NCI-H1105 (cell line): Measurements from ENCODE around the gene DDX24.

Source experiments
- DNase-seq: peaks from one replicate; lab custom pipeline; 2025; lab: John Stamatoyannopoulos, UW

The DDX24 gene

DNA sequence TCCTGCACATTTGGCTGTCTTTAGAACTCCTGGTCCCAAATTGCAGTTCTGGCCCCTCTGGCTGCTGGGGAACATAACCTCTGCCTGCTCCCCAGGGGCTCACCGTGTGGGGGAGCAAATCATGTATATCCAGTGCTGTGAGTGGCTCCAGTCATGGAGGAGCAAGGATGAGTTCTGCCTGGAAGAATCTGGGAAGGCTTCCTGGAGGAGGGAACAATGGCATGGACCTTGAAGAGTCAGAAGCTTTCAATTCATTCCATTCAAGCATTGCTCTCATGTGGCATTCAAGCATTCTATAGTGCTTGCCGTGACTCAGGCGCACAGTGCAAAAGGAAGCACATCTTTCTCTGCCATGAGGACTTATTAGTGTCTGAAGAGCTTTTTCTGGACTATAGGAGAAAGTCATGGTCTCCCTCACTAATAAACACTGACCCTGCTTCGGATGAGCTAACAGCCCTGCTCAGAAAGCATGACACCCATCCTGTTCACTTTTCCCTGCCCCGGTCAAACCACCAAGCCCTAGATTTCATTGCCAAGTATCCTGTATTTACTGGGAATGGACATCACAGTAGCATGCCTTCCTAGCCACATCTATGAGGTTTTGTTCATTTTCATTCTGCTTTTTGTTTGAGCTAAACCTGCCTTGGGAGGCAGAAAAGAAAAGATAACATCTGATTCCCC lies 33.0 kb upstream of the DDX24 start:
- DNase-seq, result no peak

DNA sequence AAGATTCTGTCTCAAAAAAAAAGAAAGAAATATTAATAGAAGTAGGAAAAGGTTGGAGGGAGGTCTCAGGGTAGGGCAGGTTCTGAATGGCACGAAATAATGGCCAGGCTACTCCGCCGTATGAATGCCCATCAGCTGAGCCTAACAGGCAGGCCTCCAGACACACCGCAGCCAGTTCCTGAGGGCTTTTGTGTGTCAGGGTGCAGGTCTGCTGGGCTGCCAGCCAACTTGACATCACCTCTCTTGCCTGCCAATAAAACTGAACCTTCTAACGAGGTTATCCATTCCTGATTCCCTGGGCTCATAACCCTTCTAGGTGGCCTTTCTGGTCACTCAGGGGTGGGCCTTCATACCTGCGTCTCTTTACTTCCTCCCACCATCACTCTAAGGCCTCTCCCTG lies 32.5 kb upstream of the DDX24 start:
- DNase-seq, result peak; percentile 20

DNA sequence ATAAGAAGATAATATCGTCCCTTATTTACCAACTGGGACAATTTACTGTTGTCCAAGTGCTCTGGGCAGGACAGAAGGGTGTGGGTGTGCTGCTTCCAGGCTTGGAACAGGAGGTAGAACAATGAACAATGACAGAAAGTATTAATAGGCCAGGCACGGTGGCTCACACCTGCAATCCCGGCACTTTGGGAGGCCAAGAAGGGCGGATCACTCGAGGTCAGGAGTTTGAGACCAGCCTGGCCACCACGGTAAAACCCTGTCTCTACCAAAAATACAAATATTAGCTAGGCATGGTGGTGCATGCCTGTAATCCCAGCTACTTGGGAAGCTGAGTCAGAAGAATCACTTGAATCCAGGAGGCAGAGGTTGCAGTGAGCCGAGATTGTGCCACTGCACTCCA lies 32.1 kb upstream of the DDX24 start:
- DNase-seq, result no peak

DNA sequence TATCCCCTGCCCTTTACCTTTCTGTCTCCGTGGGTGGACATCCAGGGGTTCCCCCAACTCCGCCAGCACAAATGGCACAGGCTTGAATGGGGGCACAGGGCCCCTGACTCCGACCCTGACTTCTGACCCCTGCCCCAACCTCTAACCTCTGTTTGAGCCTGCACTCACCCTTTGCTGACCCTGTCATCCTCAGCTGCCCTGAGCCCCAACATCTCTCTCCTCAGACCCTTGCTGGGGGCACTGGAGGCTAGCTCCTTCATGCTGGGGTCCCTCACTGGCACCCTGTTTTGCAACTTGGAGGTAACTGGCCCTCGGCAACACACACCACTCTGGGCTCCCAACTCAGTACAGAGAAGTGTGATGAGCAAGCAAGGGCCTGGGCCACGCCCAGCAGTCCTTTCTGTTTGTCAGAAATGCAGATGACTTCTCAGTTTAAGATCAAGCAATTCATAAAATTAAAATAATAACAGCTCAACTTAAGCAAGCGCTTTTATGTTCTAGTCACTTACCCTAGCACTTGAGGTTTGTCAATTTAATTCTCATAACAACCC lies 31.6 kb upstream of the DDX24 start:
- no peak for DNase-seq

DNA sequence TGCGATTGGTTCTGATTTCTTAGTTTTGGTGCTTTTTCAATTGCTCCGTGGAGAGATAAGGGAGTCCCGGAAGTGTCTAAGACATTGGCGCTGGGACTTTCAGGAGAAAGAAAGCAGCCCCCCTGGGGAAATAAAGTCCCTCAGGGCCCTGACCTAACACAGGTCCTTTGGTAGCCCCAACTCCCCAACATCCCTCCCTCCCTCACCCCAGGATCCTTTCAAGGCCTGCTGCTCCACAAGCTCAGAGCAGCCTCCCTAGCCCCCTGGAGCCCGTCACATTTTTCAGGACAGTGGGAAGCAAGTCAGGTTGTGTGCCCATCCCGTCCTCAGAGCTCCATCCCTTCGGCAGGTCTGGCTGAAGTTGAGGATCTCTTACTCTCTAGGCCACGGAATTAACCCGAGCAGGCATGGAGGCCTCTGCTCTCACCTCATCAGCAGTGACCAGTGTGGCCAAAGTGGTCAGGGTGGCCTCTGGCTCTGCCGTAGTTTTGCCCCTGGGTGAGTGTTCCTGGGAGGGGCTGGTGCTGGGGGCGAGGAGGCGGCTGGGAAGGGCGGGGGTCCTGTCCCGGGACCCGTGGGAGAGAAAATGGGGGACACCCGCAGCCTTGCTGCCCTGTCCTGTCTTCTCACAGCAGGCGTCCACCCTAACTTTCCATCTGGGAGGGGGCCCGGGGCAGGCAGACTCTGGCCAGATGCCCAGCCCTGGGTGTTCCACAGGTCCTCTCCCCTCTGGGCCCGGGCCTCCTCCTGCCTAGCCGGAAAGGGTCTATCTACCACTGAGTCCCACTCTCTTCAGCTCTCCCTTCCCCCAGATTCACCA lies 30.5 kb upstream of the DDX24 start:
- no peak for DNase-seq

DNA sequence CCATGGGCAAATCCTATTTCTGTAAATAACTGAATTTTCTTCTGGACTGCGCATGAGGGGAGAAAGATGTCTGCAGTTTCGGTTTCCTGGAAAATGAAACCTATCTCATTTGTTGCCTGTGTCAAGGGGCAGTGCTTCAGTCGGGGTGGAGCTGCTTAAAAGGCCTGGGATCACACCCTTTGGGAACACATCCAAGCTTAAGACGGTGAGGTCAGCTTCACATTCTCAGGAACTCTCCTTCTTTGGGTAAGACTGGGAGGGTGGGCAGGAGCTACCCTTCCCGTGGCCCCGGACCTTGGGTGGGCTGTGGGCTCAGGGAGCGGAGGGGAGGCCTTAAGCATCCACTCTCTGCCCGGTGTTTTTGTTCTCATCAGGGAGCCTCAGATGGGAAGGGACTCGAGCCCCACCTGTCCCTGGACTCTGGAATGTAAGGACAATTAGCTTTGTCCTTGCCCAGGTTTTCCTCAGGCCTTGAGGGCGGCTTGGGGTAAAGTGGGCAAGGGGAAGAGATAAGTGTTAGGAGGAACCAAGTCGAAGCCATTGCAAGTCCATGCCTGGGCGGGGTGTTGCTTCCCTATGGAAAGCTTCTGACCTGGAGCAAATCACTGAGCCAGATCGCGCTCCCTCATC lies 29.7 kb upstream of the DDX24 start, which contains the start of gene IFI27:
IFI27 (plus strand) TSS at position 185 of the 630 bp plus-strand sequence.
- DNase-seq, result no peak

DNA sequence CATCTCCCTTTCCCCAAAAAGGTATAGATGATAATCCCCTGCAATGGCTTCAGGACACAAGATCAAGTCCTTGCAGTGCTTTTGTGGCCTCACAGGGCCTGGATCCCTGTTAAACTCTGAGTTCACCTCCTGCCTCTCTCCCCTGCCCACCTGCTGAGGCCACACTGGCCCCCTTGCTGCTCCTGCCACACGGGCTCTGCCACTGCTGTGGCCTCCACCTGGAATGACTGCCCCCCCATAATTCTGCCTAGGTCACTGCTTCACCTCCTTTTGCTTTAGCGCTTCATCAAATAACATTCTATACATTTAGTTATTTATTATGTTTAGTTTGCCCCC lies 28.9 kb upstream of the DDX24 start:
- DNase-seq, result no peak

DNA sequence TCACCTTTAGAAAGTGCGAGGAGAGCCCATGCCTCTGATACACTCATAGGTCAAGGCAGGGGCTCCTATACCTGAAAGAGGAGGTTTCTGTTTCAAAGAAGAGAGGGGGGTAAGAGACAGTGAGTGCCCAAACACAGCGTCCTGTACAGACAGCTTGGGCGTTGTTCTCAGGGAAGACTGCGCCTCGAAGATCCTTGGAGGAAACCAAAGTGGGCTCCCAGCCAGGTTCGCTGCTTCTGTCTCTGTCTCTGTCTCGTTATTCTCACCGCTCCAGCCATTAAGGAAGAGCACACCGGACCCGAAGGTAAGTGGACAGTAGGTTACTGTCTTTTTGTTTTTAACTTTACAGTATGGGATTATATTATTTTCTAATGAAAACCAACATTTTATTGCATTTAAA lies 23.7 kb upstream of the DDX24 start:
- DNase-seq, result no peak

DNA sequence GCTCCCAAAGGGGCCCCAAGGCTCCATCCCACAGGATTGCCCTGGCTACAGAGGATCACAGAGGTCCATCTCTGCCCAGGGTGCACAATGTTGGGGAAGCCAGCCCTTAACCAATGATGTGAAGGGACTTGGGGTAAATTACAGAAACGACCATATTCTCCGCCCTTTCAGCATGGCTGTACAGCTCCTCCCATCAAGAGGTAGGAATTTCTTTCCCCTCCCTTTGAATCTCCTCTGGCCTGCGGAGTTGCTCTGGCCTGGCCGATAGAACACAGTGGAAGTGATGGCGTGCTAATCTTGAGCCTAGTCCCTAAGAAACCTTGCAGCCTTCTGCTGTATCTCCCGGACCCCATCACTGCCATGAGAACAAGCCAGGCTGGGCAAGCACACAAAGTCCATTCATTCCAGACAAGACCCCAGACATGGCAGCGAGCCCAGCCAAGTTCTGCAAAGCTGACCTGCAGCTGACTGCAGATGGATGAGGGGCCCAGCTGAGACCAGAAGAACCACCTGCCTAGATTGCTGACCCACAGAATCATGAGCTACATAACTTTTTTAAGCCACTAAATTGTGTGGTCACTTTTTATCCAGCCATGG lies 22.6 kb upstream of the DDX24 start:
- DNase-seq, result no peak

DNA sequence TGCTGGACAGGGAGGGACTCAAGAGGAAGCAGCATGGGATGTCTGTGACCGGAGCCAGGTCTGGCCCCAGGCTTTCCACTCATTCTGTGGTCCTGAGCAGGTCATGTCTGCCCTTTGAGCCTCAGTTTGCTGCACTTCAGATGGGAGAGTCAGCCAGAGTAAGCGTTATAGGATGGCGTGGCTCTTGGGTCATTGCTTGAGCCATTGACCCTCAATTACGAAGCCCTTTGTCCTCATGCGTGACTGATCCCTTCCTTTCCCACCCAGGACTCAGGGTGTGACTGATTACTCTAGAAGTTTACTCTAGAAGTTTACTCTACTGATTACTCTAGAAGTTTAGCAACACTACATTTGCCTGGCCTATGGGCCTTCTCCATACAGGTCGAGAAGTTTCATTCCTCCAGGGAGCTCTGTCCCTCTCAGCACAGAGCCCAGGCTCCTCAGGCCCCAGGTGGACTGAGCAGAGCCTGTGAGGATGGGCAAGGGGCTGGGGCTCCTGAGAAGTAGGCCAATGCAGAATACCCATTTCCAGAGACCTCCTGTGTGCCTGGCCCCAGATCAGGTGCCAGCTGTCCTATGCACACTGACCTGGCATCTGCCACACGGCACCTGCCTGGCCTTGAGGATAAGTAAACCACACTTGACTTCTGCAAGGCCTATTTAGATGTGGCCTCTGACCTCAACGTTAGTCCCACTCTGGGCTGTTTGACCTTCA lies 21.9 kb upstream of the DDX24 start:
- no peak for DNase-seq

DNA sequence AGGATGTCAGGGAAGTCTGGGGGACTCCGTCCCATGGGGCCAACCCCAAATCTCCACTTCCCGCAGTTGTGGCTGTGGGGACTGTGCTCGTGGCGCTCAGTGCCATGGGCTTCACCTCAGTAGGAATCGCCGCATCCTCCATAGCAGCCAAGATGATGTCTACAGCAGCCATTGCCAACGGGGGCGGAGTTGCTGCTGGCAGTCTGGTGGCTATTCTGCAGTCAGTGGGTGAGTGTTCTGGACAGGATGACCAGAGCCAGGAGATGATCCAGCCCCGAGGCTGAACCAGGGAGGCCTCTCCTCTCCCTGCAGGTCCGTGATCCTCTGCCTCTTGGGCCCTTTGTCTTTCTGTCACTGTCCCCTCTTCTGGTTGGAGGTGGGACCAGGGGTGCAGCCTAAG lies 20.7 kb upstream of the DDX24 start:
- DNase-seq, result no peak

DNA sequence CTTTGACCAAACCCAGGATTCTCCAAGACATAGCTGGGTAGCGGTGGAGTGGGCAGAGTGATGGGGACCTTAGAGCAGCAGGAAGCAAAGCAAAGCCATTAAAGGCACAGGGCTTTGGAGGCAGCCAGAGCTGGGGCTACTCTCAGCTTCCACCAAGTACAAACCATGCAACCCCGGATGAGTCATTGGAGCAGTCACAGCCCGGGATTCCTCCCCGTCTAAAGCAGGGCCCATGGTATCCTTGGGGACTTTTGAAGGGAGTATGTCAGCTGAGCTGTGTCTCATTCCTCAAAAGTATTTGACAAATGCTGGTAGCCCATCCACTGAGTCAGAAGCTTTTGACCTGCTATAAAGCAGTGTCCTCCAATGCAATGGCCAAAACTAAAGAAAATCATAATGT lies 19.8 kb upstream of the DDX24 start:
- DNase-seq, result no peak

DNA sequence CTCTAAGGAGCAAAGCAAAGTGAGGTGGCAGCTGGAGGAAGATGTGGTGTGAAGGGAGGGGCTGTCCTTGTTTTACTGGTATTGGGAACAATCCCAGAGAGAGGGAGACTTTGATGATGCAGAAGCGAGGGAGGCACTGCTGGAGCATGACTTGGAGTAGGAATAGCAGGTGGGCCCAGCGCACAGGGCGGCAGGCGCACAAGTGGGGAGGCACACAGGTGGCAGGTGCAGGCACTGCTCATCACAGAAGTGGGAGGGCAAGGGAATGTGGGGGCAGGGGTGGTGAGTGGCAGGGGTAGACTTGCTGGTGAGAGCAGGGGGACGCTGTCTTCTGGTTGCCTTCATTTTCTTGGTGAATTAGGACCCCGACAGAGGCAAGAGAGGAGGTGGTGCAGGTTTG lies 18.0 kb upstream of the DDX24 start:
- DNase-seq, result no peak

DNA sequence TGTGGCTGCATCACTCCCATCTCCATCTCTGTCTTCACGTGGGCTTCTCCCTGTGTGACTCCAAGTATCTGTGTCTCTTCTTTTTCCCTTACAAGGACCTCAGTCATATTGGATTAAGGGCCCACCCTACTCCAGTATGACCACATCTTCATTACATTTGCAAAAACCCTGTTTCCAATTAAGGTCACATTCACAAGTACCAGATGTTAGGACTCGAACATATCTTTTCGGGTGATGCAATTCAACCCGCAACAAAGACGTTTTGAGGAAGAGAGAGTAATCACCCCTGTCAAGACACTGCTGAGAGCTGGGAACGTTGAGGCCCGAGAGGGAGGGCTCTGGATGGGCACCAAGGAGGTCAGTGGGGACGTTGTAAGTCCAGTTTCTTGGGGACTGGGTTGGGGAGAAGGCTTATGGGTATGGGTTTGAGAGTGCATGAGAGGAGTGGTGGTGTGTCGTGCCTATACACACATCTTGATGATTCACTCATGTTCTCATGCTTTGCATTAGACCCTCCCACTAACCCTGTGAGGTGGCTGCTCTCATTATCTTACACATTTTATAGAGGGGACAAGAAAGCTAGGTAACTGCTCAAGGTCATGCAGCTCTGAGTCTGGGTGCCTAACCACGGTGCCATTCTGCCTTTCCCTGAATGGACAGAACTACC lies 17.5 kb upstream of the DDX24 start:
- no peak for DNase-seq

DNA sequence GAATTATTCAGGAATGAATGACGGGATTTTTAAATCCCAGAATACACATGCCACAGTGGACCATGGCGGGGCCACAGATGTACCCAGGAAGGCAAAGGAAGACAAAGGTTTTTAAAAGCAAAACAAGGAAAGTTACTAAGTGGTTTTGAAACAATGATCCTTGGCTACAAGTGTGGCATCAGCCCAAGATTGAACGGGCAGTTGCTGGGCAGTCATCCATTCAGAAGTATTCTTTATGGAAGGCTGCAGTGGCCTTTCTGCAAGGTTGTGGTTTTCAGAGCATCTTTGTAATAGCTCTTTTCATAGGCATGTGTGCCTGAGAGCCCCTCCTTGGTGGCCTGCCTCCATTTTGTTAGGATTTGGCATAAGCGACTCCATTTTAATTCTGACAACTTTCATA lies 16.1 kb upstream of the DDX24 start:
- DNase-seq, result no peak

DNA sequence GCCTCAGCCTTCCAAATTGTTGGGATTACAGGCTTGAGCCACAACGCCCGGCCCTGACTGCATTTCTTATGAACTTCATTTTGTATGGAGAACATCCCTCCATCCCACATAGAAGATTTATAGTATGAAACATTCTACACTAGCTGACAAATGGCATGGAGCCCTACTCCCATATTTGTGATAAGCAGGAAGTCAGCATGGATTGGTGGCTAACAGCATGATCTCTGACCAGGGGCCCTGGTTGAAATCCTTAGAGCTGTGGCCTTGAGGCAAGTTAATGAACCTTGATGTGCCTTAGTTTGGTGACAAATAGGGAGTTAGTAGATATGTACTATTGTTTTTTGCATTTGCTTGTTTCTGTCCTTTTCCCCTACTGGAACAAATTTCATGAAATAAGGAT lies 12.4 kb upstream of the DDX24 start:
- DNase-seq, result no peak

DNA sequence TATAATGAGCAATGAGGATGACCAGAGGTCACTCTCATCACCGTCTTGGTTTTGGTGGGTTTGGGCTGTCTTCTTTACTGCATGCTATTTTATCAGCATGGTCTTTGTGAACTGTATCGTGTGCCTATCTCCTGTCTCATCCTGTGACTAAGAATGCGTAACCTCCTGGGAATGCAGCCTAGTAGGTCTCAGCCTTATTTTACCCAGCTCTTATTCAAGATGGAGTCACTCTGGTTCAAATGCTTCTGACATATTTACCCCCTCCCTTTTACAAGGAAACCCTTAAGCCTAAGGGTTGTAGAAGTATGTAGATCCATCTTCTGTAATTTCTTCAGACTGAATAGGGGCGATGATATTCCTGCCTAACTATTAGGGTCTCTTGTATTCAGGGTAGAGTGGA lies 8.5 kb upstream of the DDX24 start:
- DNase-seq, result no peak

DNA sequence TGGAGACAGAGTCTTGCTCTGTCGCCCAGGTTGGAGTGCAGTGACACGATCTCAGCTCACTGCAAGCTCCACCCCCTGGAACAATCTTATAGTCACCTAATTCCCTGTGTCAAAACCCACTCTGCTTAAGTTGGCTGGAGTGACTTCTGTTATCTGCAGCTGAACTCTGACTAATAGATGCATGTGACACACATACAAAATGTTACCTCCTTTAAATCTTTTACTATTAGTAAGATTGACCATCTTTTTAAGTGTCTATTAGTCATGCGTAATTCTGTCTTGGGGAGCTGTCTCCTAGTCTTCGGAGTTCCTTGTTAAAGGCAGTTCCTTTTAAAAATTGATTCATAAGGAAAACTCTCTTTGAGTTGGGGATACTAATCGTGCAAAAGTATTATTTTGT lies 7.5 kb upstream of the DDX24 start:
- DNase-seq, result no peak

DNA sequence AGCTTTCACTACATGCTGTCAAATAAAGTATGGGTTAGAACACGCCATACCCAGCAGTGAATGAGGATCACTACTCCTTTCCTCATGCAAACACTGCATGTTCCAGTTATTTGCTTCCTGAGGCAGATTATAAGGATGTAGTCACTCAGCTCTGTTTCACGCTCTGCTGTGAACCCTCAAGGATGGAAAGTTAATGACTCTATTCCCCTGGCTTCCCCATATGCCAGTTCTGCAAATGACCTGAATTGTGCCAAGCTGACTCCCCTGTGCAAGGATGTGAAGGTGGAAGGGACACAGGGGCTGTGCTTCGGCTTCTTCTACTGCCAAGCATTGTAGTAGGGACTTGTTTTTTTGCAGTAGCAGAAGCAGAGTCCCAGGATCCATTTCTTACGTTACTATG lies 6.9 kb upstream of the DDX24 start:
- no peak for DNase-seq

DNA sequence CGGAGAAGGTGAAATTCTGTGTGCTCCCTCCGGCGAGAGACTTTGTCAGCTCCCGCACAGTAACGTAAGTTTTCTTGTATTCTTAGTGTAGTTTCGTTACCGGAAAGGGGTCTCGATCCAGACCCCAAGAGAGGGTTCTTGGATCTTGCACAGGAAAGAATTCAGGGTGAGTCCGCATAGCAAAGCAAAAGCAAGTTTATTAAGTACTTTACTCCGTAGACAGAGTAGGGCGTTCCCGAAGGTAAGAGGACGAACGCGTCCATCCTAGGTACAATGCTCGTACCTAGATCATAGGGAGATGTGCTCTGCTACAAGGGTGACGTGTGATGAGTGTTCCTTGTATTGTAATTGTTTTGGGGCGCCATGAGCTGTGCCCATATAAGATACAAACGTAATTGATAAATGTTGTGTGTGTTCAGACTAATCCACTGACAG lies 401 bp upstream of the DDX24 start:
- peak; percentile 37 for DNase-seq

DNA sequence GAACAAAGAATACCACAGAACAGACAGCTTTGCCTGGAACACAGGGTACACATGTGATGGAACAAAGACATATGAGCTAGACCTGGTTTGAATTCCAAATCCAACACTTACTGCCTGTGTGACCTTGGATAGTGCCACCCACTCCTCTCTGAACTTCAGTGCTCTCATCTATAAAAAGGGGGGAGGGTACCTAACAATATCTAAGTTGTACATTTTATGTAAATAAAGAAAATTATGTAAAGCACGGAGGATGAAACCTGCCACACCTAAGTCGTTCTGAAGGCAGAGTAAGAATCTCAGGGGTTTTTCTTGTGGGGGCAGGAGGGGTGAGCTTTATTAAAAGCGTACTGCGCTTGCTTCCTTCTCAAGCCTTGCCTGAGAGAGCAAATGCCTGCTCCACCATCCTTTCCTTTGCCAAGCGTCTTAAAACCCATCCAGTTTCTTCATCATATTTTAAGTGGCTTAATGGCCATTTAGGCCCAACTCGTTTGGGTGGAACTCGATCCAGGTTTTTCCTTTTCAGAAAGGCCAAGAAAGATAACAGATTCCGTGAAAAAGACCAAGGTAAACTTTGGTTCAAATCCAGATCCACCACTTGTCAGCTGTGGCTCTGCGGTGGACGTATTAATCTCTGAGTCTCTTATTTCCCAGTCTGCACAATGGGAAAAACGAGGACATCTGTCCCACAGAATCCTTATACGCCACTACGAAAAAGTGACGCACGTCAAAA lies 946 bp downstream of the DDX24 start:
- DNase-seq, result no peak
